ENCODE results near the gene MUTYH. TPM values are rescaled to one million over a fixed set of nuclear protein-coding genes. Genes with fewer than 3 reads are reported as not detected.

The MUTYH gene
- total RNA-seq, 1 donor from 2014 or later = 25.1 TPM

DNA sequence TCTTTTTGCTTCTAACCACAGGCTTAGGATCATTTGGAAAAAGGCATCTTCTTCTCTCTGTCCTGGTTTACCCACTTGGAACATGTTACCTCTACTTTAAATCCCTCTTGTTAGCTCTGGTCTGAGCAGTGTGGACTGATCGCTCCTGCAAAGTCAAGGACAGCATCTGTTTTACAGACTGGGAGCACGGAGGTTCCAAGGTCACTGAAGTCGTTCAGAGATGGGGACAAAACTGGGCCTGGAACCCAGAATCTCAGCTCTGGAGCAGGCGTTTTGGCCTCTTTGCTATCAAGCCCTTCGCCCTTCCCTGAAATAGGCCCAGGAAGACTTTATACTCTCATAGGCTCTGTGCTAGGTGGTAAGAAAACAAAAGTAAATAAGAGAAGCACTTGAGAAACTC lies 11.3 kb upstream of the MUTYH start:
- TF ChIP-seq, protein P1, sequence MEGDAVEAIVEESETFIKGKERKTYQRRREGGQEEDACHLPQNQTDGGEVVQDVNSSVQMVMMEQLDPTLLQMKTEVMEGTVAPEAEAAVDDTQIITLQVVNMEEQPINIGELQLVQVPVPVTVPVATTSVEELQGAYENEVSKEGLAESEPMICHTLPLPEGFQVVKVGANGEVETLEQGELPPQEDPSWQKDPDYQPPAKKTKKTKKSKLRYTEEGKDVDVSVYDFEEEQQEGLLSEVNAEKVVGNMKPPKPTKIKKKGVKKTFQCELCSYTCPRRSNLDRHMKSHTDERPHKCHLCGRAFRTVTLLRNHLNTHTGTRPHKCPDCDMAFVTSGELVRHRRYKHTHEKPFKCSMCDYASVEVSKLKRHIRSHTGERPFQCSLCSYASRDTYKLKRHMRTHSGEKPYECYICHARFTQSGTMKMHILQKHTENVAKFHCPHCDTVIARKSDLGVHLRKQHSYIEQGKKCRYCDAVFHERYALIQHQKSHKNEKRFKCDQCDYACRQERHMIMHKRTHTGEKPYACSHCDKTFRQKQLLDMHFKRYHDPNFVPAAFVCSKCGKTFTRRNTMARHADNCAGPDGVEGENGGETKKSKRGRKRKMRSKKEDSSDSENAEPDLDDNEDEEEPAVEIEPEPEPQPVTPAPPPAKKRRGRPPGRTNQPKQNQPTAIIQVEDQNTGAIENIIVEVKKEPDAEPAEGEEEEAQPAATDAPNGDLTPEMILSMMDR (IDR thresholded peaks at IDR 0.05) = no peak
- no peak for DNase-seq (ENCODE audit: extremely low spot score, unreplicated experiment)
- Mint-ChIP-seq H3K27ac (ENCODE audit: unreplicated experiment) (no peak overlapping the region), H3K4me3 (ENCODE audit: unreplicated experiment) (no peak overlapping the region), H3K9me3 (ENCODE audit: unreplicated experiment) (no peaks in the 10 kb centered on the region), H3K27me3 (ENCODE audit: unreplicated experiment) (no peaks in the 10 kb centered on the region), H3K36me3 (ENCODE audit: unreplicated experiment) (no peaks in the 10 kb centered on the region), H3K4me1 (ENCODE audit: unreplicated experiment) (peaks cover 4% of the 10 kb centered on the region)

DNA sequence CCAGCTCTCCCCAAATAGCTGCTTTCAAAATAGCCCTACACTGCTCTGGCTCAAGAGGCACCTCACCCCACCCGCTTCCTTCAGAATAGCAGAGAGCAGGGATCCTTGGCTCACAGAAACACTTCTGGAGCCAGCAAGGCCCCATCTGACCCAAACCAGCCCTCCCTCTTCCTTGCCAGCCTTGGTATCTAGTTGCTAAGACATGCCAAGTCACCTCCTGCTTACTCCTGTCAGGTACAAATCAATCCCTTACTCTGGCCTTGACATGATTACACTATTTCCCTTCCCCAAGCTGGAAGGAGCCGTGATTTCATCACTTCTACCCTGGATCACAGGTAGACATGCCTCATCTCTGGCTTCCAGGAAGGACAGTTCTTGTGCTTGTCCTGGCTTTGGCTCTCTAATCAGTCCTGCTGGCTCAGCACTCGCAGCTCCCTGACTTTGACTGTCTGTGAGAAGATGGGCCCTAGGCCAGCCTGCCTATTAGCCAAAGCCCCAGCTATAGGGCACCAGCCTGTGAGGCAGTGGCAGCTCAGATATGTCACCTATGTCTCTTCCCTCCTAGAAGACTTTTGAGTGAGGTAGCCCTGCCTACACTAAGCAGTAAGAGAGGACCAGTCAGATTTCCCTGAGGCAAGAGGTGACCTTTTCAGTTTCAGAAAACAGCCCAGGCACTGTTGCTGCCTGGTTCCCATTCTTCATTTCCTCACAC lies 8.9 kb upstream of the MUTYH start:
- TF ChIP-seq, protein P1 (IDR thresholded peaks at IDR 0.05) = no peak
- no peaks in the 10 kb centered on the region for H3K27me3 Mint-ChIP-seq (ENCODE audit: unreplicated experiment)
- H3K4me3 Mint-ChIP-seq (ENCODE audit: unreplicated experiment) = no peak overlapping the region
- peaks cover 4% of the 10 kb centered on the region for H3K4me1 Mint-ChIP-seq (ENCODE audit: unreplicated experiment)
- H3K27ac Mint-ChIP-seq (ENCODE audit: unreplicated experiment) = no peak overlapping the region
- peaks cover 9% of the 10 kb centered on the region for H3K36me3 Mint-ChIP-seq (ENCODE audit: unreplicated experiment)
- DNase-seq (ENCODE audit: extremely low spot score, unreplicated experiment) = no peak
- no peaks in the 10 kb centered on the region for H3K9me3 Mint-ChIP-seq (ENCODE audit: unreplicated experiment)

GRCh38 chr1:45348609-45348965 lies 8.3 kb upstream of the MUTYH start:
- Mint-ChIP-seq H3K27ac (ENCODE audit: unreplicated experiment) (no peak overlapping the region), H3K27me3 (ENCODE audit: unreplicated experiment) (no peaks in the 10 kb centered on the region), H3K4me3 (ENCODE audit: unreplicated experiment) (no peak overlapping the region), H3K4me1 (ENCODE audit: unreplicated experiment) (peaks cover 4% of the 10 kb centered on the region), H3K9me3 (ENCODE audit: unreplicated experiment) (no peaks in the 10 kb centered on the region), H3K36me3 (ENCODE audit: unreplicated experiment) (peaks cover 15% of the 10 kb centered on the region)
- TF ChIP-seq, protein P1 (IDR thresholded peaks at IDR 0.05) = no peak
- no peak for DNase-seq (ENCODE audit: extremely low spot score, unreplicated experiment)

DNA sequence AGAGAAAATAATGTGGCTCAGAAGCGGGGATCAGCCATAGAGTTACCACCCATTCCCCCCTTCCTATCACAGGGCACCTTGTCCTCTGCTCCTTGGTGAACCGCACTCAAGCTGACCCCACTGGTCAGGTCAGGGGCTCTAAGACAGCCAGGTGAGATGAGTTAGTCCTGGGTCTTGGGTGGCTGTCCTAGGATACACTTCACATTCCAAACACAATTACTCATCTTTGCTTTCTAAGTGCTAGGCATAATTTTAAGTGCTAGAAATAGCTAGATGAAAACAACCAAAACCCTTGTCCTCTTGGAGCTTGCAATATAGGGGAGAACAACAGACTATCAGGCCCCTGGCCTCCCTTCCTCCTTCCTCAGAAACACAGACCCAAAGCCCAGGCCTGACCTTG lies 7.8 kb upstream of the MUTYH start:
- H3K9me3 Mint-ChIP-seq (ENCODE audit: unreplicated experiment) = no peaks in the 10 kb centered on the region
- peaks cover 4% of the 10 kb centered on the region for H3K4me1 Mint-ChIP-seq (ENCODE audit: unreplicated experiment)
- H3K4me3 Mint-ChIP-seq (ENCODE audit: unreplicated experiment) = no peak overlapping the region
- H3K27me3 Mint-ChIP-seq (ENCODE audit: unreplicated experiment) = no peaks in the 10 kb centered on the region
- no peak overlapping the region for H3K27ac Mint-ChIP-seq (ENCODE audit: unreplicated experiment)
- TF ChIP-seq, protein P1 (IDR thresholded peaks at IDR 0.05) = no peak
- peaks cover 16% of the 10 kb centered on the region for H3K36me3 Mint-ChIP-seq (ENCODE audit: unreplicated experiment)
- no peak for DNase-seq (ENCODE audit: extremely low spot score, unreplicated experiment)

DNA sequence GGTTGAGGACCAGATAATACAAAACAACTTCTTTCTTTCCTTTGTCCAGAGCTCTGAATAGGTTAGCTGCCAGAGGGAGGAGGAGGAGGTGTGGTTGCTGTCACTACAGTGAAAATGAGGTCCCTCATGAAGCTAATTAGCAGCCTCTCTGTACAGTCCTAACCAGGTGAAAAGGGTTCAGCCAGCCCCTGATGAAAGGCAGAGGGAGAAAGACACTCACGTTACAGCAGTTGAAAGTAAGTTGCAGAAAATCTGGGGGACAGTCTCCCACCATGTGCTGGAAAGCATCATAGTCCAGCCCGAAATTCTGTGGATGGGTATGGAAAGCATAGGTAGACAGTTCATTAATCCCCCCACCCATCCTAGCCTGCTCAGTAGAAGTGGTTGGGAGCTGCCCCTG lies 6.2 kb upstream of the MUTYH start:
- no peak overlapping the region for H3K4me3 Mint-ChIP-seq (ENCODE audit: unreplicated experiment)
- no peaks in the 10 kb centered on the region for H3K27me3 Mint-ChIP-seq (ENCODE audit: unreplicated experiment)
- H3K9me3 Mint-ChIP-seq (ENCODE audit: unreplicated experiment) = no peaks in the 10 kb centered on the region
- H3K4me1 Mint-ChIP-seq (ENCODE audit: unreplicated experiment) = peaks cover 10% of the 10 kb centered on the region
- TF ChIP-seq, protein P1 (IDR thresholded peaks at IDR 0.05) = no peak
- H3K36me3 Mint-ChIP-seq (ENCODE audit: unreplicated experiment) = peaks cover 17% of the 10 kb centered on the region
- DNase-seq (ENCODE audit: extremely low spot score, unreplicated experiment) = no peak
- H3K27ac Mint-ChIP-seq (ENCODE audit: unreplicated experiment) = no peak overlapping the region

Data from osteocyte (in vitro differentiated cells).